ENCODE data around the gene SORL1-AS1.

- no peak for TF ChIP-seq CTCF (IDR thresholded peaks at IDR 0.05; ENCODE audit: insufficient read depth, low read length)
- no peak for TF ChIP-seq GABPA (IDR thresholded peaks at IDR 0.05; ENCODE audit: low read depth)
- no peak for TF ChIP-seq POLR2AphosphoS5 (IDR thresholded peaks at IDR 0.05; ENCODE audit: low read depth)
- TF ChIP-seq SPI1 (IDR thresholded peaks at IDR 0.05; ENCODE audit: borderline replicate concordance, low read depth) = no peak
- TF ChIP-seq, protein P1, sequence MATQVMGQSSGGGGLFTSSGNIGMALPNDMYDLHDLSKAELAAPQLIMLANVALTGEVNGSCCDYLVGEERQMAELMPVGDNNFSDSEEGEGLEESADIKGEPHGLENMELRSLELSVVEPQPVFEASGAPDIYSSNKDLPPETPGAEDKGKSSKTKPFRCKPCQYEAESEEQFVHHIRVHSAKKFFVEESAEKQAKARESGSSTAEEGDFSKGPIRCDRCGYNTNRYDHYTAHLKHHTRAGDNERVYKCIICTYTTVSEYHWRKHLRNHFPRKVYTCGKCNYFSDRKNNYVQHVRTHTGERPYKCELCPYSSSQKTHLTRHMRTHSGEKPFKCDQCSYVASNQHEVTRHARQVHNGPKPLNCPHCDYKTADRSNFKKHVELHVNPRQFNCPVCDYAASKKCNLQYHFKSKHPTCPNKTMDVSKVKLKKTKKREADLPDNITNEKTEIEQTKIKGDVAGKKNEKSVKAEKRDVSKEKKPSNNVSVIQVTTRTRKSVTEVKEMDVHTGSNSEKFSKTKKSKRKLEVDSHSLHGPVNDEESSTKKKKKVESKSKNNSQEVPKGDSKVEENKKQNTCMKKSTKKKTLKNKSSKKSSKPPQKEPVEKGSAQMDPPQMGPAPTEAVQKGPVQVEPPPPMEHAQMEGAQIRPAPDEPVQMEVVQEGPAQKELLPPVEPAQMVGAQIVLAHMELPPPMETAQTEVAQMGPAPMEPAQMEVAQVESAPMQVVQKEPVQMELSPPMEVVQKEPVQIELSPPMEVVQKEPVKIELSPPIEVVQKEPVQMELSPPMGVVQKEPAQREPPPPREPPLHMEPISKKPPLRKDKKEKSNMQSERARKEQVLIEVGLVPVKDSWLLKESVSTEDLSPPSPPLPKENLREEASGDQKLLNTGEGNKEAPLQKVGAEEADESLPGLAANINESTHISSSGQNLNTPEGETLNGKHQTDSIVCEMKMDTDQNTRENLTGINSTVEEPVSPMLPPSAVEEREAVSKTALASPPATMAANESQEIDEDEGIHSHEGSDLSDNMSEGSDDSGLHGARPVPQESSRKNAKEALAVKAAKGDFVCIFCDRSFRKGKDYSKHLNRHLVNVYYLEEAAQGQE (IDR thresholded peaks at IDR 0.05; ENCODE audit: insufficient replicate concordance, low read depth) = no peak
Measured at GRCh38 chr11:121429556-121429955, 23.2 kb downstream of the SORL1-AS1 start.
